CD4-positive, alpha-beta T cell treated with Interleukin-2 at 100 ng/mL for 4 hours (primary cell): ENCODE measurements around the gene PRR4.

Experiments used
- DNase-seq: peaks from one replicate; pipeline ENCODE4 v3.0.0-alpha.2; 2020; ENCODE audit warnings: low spot score

PRR4 gene

GRCh38 chr12:10801741-10802140 is 47.5 kb downstream of the PRR4 start:
- no peak for DNase-seq
